Pancreas (tissue), 10 donors: Measurements from ENCODE around the gene PYGO2. TPM values are rescaled to one million over a fixed set of nuclear protein-coding genes. Genes with fewer than 3 reads are reported as not detected.
"Not testable (repeated sequence)": the region's sequence is repeated elsewhere in the genome, so short reads cannot be mapped to it uniquely, and the experiment has no call there.

Experiments
- ATAC-seq, 4 donors: fragments of 200-7000 bp; cut with Tn5 transposase; one replicate each; pipeline versions ENCODE4 v1.8.0 to v1.9.1; 2020; ENCODE audit warnings: mild to moderate bottlenecking in 4 of 4, moderate library complexity in 4 of 4
- DNase-seq, 6 donors: peaks; one replicate each; pipeline ENCODE4 v3.0.0-alpha.2; 2020
- FAIRE-seq: peaks from 2 replicates; lab custom pipeline; 2012; peaks lifted over from hg19 to GRCh38; lab: Jason Lieb, UNC
- H3K27ac ChIP-seq, 4 donors: fragments of 200-600 bp; sonication (generic); 1 replicate in 3 of 4; 2 replicates in 1 of 4; pipeline versions ENCODE4 v1.5.0 to v1.8.0; 2020
- H3K27me3 ChIP-seq, 4 donors: fragments of 200-600 bp; one replicate each; pipeline ENCODE4 v1.8.0; 2021
- H3K36me3 ChIP-seq, 3 donors: fragments of 200-600 bp; sonication (generic) in 1 of 3; one replicate each; pipeline versions ENCODE4 v1.5.0 to v1.8.0; 2020 to 2021
- H3K4me1 ChIP-seq, 3 donors: fragments of 200-600 bp; one replicate each; pipeline ENCODE4 v1.8.0; 2021
- H3K4me3 ChIP-seq, 4 donors: fragments of 200-600 bp; sonication (generic) in 2 of 4; one replicate each; pipeline versions ENCODE4 v1.5.0 to v1.8.0; 2020 to 2021
- H3K9me3 ChIP-seq, 4 donors: fragments of 200-600 bp; one replicate each; pipeline ENCODE4 v1.8.0; 2021
- WGBS, 2 donors: extraction: QIAGEN DNeasy Blood & Tissue Kit; methylation state at CpG; one replicate each; pipeline ENCODE4 v1.1.7; 2013; 5-methylcytosine and 5-hydroxymethylcytosine counted together
- intact Hi-C, 3 donors: fragments of 100-400 bp; cut with DNase I; formaldehyde crosslinking; loops; one replicate each; pipeline versions ENCODE4 v1.11.1 to v1.14.2; 2022
- microRNA-seq, 2 donors: library from miRNA; unstranded; fragments of <30 nt; microRNA quantifications; one replicate each; pipeline versions ENCODE4 to v1.1.0, GENCODE V29; 2019 to 2020
- polyA plus RNA-seq, 2 donors: library from polyadenylated mRNA; stranded (reverse); fragments of 200-250 nt; gene quantifications; one replicate each; pipeline ENCODE4 v1.2.3, GENCODE V29; 2013
- total RNA-seq, 6 donors: library from RNA; stranded (reverse); fragmentation: NEBNext Ultra II Directional in 4 of 6; extraction: Animal tissue kit (Norgen Biotek cat#: 25700) in 4 of 6; gene quantifications; one replicate each; pipeline versions ENCODE4 v1.2.1 to v1.2.4, GENCODE V29; 2021 to 2023
- TF ChIP-seq, protein P1 (sequence below), 4 donors: fragments of 200-600 bp; sonication (generic) in 3 of 4; IDR thresholded peaks; one replicate each; pipeline versions ENCODE4 v1.5.0 to v1.8.0; 2021; ENCODE audit warnings: antibody characterized with exemption in 4 of 4
- donor health status: healthy with polysubstance abuse.
- donor health status: DM: no; HTN: no; CAD: no; lungs with moderate emphysema.
- donor health status: DM: no; HTN: no; CAD: no.
- donor health status: control.
- donor health status: control.
- donor health status: Bipolar disorder and iron deficiency.
- donor health status: DM: yes; HTN: yes; CAD: no.
- donor health status: DM: no; HTN: no; CAD: no.
- donor health status: DM: no; HTN: no; CAD: no.
- donor health status: DM: yes; HTN: yes; CAD: no.

The PYGO2 gene
- total and polyA plus RNA-seq, 8 donors = 8.1 to 19.5 (median 12.1) TPM

DNA sequence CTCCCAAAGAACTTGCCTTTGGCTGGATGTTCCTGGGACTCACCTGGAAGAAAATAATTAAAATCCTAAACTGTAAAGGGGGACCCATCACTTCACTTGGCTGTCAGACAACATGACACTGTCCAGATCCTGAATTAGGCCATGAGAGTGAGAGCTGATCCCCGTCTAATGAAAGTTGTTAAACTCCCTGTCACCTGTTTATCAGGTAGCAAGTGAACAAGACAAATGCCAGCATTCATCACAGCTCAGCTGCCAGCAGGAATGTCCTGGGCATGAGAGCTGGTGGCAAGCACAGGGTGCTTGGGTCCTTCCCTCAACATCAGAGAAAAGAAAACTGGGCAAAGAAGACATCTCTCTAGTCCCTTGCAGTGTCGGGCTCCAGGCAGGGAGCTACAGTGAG is 48.8 kb downstream of the PYGO2 start:
- TF ChIP-seq, protein P1, sequence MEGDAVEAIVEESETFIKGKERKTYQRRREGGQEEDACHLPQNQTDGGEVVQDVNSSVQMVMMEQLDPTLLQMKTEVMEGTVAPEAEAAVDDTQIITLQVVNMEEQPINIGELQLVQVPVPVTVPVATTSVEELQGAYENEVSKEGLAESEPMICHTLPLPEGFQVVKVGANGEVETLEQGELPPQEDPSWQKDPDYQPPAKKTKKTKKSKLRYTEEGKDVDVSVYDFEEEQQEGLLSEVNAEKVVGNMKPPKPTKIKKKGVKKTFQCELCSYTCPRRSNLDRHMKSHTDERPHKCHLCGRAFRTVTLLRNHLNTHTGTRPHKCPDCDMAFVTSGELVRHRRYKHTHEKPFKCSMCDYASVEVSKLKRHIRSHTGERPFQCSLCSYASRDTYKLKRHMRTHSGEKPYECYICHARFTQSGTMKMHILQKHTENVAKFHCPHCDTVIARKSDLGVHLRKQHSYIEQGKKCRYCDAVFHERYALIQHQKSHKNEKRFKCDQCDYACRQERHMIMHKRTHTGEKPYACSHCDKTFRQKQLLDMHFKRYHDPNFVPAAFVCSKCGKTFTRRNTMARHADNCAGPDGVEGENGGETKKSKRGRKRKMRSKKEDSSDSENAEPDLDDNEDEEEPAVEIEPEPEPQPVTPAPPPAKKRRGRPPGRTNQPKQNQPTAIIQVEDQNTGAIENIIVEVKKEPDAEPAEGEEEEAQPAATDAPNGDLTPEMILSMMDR (IDR thresholded peaks at IDR 0.05) = no peak
- FAIRE-seq (no peak), DNase-seq (no peak)

DNA sequence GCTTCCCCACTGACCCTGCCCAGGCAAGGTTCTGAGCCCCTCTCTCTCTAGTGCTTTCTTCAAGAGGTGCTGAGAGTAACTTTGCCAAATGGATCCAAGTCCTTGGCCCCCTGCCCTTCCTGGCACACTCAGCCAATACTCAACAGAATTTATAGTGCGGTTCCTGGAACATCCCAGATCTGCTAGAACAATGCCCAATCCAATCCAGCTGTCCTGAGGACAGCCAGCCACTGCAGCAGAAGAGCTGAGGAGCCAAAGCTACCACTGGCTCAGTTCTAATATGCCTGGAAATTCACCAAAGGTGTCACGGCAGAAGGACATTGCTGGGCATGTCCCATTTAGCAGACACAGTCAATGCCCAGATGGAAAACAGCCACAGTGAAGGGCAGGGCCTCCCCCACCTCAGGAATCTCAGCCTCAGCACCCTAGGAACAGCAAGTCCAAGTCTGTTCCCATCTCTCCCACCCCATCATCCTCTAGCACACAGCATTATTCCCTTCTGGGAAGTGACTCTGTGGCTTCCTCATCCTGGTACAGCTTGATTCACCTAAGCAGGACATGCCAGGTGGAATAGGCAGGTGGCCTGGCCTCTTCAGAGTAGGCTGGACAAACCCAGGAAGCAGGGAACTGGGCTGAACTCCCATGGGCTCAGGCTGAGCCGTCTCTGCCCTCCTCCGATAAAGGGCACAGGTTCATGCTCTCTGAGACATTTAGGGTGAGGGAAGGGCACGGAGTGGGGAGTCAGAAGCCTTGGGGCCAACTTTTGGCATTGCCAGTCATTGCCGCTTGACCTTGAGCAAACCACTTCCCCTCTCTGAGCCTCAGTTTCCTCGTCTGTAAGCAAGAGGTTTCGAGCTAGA is 49.7 kb downstream of the PYGO2 start:
- Histone ChIP-seq H3K4me3 (no peak overlapping the region), H3K9me3 (no peaks in the 10 kb centered on the region), H3K36me3 (no peaks in the 10 kb centered on the region), H3K27me3 (no peaks in the 10 kb centered on the region), H3K27ac (no peak overlapping the region), H3K4me1 (no peaks in the 10 kb centered on the region)
- ATAC-seq (no peak), DNase-seq (peak in 1 of 6 donors; percentile 20), FAIRE-seq (no peak)
- 87 to 90% methylated on average over 8 of the region's 8 CpGs for WGBS, 2 donors
- intact Hi-C loops = no loop called here
- TF ChIP-seq, protein P1 (IDR thresholded peaks at IDR 0.05) = no peak

More for the DNA sequence above, 48.8 kb downstream of the PYGO2 start:
- no peak for ATAC-seq
- WGBS, 2 donors = 80 to 84% methylated on average over 2 of the region's 2 CpGs
- no peaks in the 10 kb centered on the region for H3K9me3 ChIP-seq
- H3K27ac ChIP-seq = no peak overlapping the region
- no peaks in the 10 kb centered on the region for H3K36me3 ChIP-seq
- intact Hi-C loops = no loop called here
- no peaks in the 10 kb centered on the region for H3K4me1 ChIP-seq
- H3K4me3 ChIP-seq = no peak overlapping the region
- H3K27me3 ChIP-seq = no peaks in the 10 kb centered on the region

DNA sequence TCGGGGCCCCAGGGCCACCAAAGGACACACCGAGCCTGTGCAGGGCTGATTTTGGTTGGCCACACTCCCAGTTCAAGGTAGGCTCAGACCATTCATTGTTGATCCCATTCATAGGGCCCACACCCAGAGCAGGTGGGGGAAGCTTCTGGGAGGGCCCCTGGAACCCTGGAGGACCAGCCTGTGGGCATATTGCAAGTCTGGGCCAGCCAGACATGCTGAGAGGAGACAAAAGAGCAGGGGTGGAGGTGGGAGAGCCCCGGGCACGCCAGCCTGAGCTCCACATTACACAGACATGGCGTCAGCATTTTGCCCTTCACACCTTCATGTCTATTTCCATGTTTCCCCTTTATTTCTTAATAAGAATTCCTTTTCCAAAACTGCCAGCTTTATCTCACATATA is 50.7 kb downstream of the PYGO2 start:
- Histone ChIP-seq H3K36me3 (no peaks in the 10 kb centered on the region), H3K9me3 (no peaks in the 10 kb centered on the region), H3K27me3 (no peaks in the 10 kb centered on the region), H3K4me1 (no peaks in the 10 kb centered on the region), H3K4me3 (no peak overlapping the region), H3K27ac (no peak overlapping the region)
- TF ChIP-seq, protein P1 (IDR thresholded peaks at IDR 0.05) = no peak
- WGBS, 2 donors = 85 to 87% methylated on average over 5 of the region's 5 CpGs
- ATAC-seq (no peak), FAIRE-seq (no peak), DNase-seq (peak in 1 of 6 donors; percentile 20)
- intact Hi-C loops = no loop called here

DNA sequence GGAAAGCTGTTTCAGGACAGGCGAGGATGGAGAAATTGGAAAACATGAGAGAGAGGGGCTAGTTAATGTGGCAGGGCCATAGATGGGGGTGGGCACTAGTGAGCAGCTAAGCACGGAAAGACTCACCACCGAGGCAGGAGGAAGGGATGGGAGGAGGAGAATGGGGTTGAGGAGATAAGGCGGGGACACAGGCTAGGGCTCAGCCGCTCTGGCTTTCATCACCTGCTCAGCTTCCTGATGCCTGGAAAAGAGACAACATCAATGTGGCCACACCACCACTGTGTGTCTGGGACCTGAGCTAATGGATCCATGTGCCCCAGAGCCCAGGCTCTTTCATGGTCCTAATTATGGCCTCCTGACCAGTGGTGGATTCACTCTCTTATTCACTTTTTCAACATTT is 52.6 kb downstream of the PYGO2 start:
- no peak for FAIRE-seq
- Histone ChIP-seq H3K4me3 (no peak overlapping the region), H3K4me1 (no peaks in the 10 kb centered on the region), H3K36me3 (no peaks in the 10 kb centered on the region), H3K27ac (no peak overlapping the region), H3K9me3 (no peaks in the 10 kb centered on the region), H3K27me3 (no peaks in the 10 kb centered on the region)
- intact Hi-C loops = no loop called here
- TF ChIP-seq, protein P1 (IDR thresholded peaks at IDR 0.05) = no peak
- 79 to 83% methylated on average over 5 of the region's 5 CpGs for WGBS, 2 donors
- ATAC-seq = no peak
- no peak for DNase-seq

DNA sequence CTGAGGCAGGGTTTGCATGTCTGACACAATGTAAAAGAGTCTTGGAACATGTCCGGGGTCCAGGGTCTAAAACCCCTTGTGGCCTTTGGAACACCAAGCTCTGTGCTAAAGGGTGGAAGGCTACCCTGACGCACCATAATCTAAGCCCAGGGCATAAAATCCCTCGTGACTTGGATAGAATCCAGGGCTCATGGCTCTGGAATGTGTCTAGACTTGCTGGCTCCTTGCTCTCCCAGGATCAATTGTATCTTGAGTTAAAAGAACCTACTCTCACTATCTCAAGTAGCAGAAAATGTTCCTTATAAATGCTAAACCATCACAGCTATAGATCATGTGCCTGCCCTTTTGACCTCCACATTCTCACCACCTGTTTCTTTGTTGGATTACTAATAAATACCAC is 53.5 kb downstream of the PYGO2 start:
- FAIRE-seq = not testable (repeated sequence)

More for the DNA sequence above, 53.5 kb downstream of the PYGO2 start:
- ATAC-seq, H3K4me3 ChIP-seq, H3K4me1 ChIP-seq, H3K36me3 ChIP-seq, DNase-seq, H3K9me3 ChIP-seq, H3K27me3 ChIP-seq, intact Hi-C loops, H3K27ac ChIP-seq: not testable (repeated sequence)
- WGBS, 2 donors = 50 to 55% methylated on average over 3 of the region's 3 CpGs

Small RNA genes lying within 50 kb of the gene (microRNA-seq; reads per million reads assigned to microRNA genes)
- gene MIR4258 = 0 to 0.29 reads per million in 2 donors

Other genes starting within 250 kb of the PYGO2 start
- 1 to 10 TPM in 1 of 6 donors, under 1 TPM in 5; 0.23 to 1.0 (median 0.36) TPM for gene KCNN3, start 91.5 kb downstream of the PYGO2 start, total RNA-seq
- under 1 TPM; 0.11 to 0.35 TPM for gene KCNN3, start 91.5 kb downstream of the PYGO2 start, polyA plus RNA-seq
- gene PMVK, start 25.1 kb downstream of the PYGO2 start, total RNA-seq = 10 to 100 TPM; 12.4 to 23.3 (median 16.8) TPM
- 10 to 100 TPM; 15.9 to 32.4 TPM for gene PMVK, start 25.1 kb downstream of the PYGO2 start, polyA plus RNA-seq
- gene PBXIP1, start 5.7 kb downstream of the PYGO2 start, total RNA-seq = 10 to 100 TPM; 15.6 to 53.1 (median 24.9) TPM
- gene PBXIP1, start 5.7 kb downstream of the PYGO2 start, polyA plus RNA-seq = 10 to 100 TPM; 29.5 to 45.4 TPM
- gene SHC1, start 9.0 kb upstream of the PYGO2 start, total RNA-seq = 10 to 100 TPM; 32.3 to 53.4 (median 40.7) TPM
- 10 to 100 TPM; 37.4 to 47.6 TPM for gene SHC1, start 9.0 kb upstream of the PYGO2 start, polyA plus RNA-seq
- 10 to 100 TPM in 3 of 6 donors, 1 to 10 TPM in 3; 6.7 to 12.0 (median 10.2) TPM for gene CKS1B, start 12.9 kb upstream of the PYGO2 start, total RNA-seq
- 10 to 100 TPM in 1 of 2 donors, 1 to 10 TPM in 1; 6.7 to 19.5 TPM for gene CKS1B, start 12.9 kb upstream of the PYGO2 start, polyA plus RNA-seq
- gene FLAD1, start 21.6 kb upstream of the PYGO2 start, total RNA-seq = 10 to 100 TPM in 4 of 6 donors, 1 to 10 TPM in 2; 8.3 to 14.1 (median 11.9) TPM
- 10 to 100 TPM; 22.6 to 28.6 TPM for gene FLAD1, start 21.6 kb upstream of the PYGO2 start, polyA plus RNA-seq
- under 1 TPM in 1 of 6 donors, not detected in 5; 0.29 TPM for gene LENEP, start 31.8 kb upstream of the PYGO2 start, total RNA-seq
- gene LENEP, start 31.8 kb upstream of the PYGO2 start, polyA plus RNA-seq = not detected
- gene ZBTB7B, start 41.0 kb upstream of the PYGO2 start, total RNA-seq = 10 to 100 TPM; 24.5 to 38.4 (median 37.2) TPM
- gene ZBTB7B, start 41.0 kb upstream of the PYGO2 start, polyA plus RNA-seq = 10 to 100 TPM; 19.8 to 31.8 TPM
- under 1 TPM; 0.12 to 0.94 (median 0.22) TPM for gene DCST2, start 72.0 kb upstream of the PYGO2 start, total RNA-seq
- 1 to 10 TPM; 3.9 to 5.1 TPM for gene DCST2, start 72.0 kb upstream of the PYGO2 start, polyA plus RNA-seq
- under 1 TPM in 1 of 6 donors, not detected in 5; 0.14 TPM for gene DCST1, start 72.0 kb upstream of the PYGO2 start, total RNA-seq
- gene DCST1, start 72.0 kb upstream of the PYGO2 start, polyA plus RNA-seq = not detected
- gene ADAM15, start 89.5 kb upstream of the PYGO2 start, total RNA-seq = 10 to 100 TPM; 23.7 to 37.6 (median 33.2) TPM
- 100 to 1,000 TPM; 114 to 125 TPM for gene ADAM15, start 89.5 kb upstream of the PYGO2 start, polyA plus RNA-seq
- gene EFNA4, start 102.0 kb upstream of the PYGO2 start, total RNA-seq = 1 to 10 TPM; 2.1 to 5.6 (median 3.1) TPM
- gene EFNA4, start 102.0 kb upstream of the PYGO2 start, polyA plus RNA-seq = 1 to 10 TPM; 6.0 to 6.2 TPM
- 1 to 10 TPM in 2 of 6 donors, under 1 TPM in 4; 0.52 to 1.2 (median 0.70) TPM for gene EFNA3, start 117.1 kb upstream of the PYGO2 start, total RNA-seq
- under 1 TPM; 0.72 to 0.99 TPM for gene EFNA3, start 117.1 kb upstream of the PYGO2 start, polyA plus RNA-seq
- gene EFNA1, start 166.1 kb upstream of the PYGO2 start, total RNA-seq = 10 to 100 TPM; 19.5 to 45.9 (median 30.4) TPM
- 10 to 100 TPM; 47.9 to 91.7 TPM for gene EFNA1, start 166.1 kb upstream of the PYGO2 start, polyA plus RNA-seq
- gene SLC50A1, start 174.1 kb upstream of the PYGO2 start, total RNA-seq = 10 to 100 TPM; 18.7 to 33.3 (median 26.2) TPM
- 10 to 100 TPM; 32.8 to 33.0 TPM for gene SLC50A1, start 174.1 kb upstream of the PYGO2 start, polyA plus RNA-seq
- gene DPM3, start 178.7 kb upstream of the PYGO2 start, total RNA-seq = 10 to 100 TPM; 39.4 to 46.5 (median 42.3) TPM
- 100 to 1,000 TPM; 211 to 227 TPM for gene DPM3, start 178.7 kb upstream of the PYGO2 start, polyA plus RNA-seq
- 100 to 1,000 TPM in 4 of 6 donors, 10 to 100 TPM in 2; 91.8 to 119 (median 102) TPM for gene KRTCAP2, start 211.5 kb upstream of the PYGO2 start, total RNA-seq
- 100 to 1,000 TPM; 182 to 238 TPM for gene KRTCAP2, start 211.5 kb upstream of the PYGO2 start, polyA plus RNA-seq
- gene TRIM46, start 212.1 kb upstream of the PYGO2 start, total RNA-seq = under 1 TPM; 0.19 to 0.59 (median 0.33) TPM
- gene TRIM46, start 212.1 kb upstream of the PYGO2 start, polyA plus RNA-seq = 1 to 10 TPM; 1.2 to 4.1 TPM
- 10 to 100 TPM in 5 of 6 donors, 1 to 10 TPM in 1; 9.9 to 31.1 (median 14.6) TPM for gene THBS3, start 246.1 kb upstream of the PYGO2 start, total RNA-seq
- gene THBS3, start 246.1 kb upstream of the PYGO2 start, polyA plus RNA-seq = 10 to 100 TPM; 69.1 to 78.6 TPM
- gene MTX1, start 246.9 kb upstream of the PYGO2 start, total RNA-seq = 10 to 100 TPM; 10.7 to 18.4 (median 15.7) TPM
- gene MTX1, start 246.9 kb upstream of the PYGO2 start, polyA plus RNA-seq = 10 to 100 TPM; 34.3 to 36.8 TPM